Stimulated activated CD8-positive, alpha-beta memory T cell treated with anti-CD3 and anti-CD28 coated beads, Interleukin-15, amount 100 ng/mL, for 1 hour (primary cell): ENCODE results near the gene SRPK3.

Experiments used
- DNase-seq: peaks from one replicate; pipeline ENCODE4 v3.0.0-alpha.2; 2020; ENCODE audit warnings: low read depth

Gene SRPK3

DNA sequence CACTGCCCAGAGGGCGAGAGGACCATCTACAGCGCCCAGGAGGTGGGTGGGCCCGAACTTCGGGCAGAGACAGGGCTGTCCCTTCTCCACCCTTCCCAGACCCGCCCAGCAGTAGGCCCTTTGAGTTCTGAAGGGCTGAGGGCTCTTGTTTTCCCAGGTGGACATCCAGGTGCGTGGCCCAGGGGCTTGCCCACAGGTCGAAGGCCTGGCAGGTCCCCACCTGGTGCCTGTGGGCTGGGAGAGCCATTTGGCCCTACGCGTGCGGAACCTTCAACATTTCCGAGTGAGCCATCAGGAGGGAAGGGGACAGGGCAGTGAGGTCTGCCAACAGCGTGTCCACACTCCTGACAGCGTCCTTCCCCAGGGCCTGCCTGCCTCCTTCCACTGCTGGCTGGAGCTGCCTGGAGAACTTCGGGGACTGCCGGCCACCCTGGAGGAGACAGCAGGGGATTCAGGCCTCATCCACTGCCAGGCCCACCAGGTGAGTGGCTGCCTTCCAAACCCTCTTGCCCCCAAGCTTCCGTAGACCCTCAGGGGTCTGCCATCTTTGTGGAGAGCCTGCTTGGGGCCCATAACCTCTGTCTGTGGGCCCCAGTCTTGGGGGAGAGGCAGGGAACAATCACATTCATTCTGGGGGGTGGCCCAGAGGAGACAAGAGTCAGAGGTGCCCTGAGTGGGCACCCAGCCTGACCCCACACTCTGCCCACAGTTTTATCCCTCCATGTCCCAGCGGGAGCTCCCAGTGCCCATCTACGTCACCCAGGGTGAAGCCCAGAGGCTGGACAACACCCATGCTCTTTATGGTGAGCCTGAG lies 10.0 kb upstream of the SRPK3 start:
- no peak for DNase-seq

DNA sequence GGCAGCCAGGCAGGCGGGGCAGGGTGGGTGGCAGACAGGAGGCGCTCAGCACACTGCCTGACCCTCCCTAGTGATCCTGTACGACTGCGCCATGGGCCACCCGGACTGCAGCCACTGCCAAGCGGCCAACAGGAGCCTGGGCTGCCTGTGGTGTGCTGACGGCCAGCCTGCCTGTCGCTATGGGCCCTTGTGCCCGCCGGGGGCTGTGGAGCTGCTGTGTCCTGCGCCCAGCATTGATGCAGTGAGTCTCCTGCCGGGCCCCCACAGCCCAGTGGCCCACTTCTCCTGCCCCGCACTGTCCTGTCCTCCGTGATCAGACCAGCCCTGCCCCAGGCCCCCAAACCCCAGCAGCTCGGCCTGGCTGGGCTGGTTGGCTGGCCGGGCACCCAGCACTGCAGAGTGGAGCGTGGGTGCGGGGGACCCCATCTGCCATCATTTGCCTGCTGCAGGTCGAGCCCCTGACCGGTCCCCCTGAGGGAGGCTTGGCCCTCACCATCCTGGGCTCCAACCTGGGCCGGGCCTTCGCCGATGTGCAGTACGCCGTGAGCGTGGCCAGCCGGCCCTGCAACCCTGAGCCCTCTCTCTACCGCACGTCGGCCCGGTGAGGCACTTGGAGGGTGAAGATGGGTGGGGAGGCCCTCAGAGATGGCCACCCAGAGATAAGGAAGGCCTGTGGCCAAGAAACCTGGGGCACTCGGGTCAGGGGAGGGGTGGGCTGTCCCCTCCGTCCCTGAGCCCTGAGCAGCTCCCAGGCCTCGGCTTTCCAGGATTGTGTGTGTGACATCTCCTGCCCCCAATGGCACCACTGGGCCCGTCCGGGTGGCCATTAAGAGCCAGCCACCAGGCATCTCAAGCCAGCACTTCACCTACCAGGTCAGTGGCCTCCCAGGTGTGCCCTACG lies 9.2 kb upstream of the SRPK3 start:
- no peak for DNase-seq

DNA sequence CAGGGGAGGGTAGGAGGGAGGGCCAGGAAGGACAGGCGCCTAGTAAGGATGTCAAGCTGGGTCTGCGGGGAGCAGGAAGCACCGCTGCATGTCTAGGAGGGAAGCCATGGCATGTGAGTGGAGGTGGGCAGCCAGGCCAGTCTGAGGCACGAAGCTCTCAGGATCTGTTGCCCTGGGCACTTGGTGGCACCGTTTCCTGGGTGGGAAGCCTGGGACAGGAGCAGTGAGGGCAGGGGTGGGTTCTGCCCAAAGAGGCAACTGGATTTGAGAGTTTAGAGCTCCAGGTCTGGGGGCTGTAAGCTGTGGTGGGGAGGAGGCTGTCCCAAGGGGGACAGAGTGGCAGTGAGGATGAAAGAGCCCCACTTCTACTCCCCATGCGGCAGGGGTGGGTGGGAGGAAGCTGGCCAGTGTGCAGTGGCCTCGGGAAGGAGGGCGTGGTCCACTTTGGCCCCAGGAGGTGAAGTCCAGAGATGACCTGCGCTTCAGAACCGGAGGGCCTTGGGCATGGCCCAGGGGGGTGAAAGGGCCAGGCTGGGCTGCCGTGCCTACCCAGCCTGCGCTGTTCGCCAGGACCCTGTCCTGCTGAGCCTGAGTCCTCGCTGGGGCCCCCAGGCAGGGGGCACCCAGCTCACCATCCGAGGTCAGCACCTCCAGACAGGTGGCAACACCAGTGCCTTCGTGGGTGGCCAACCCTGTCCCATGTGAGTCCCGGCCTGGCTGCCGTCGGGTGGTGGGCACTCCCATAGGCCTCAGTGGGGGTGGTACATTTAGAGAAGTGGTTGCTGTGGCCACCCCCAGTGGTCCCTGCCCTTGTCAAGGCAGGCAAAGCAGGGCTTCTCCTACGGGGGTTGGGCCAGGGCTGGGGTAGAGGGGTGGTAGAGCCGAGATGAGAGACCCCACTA lies 8.3 kb upstream of the SRPK3 start:
- no peak for DNase-seq

DNA sequence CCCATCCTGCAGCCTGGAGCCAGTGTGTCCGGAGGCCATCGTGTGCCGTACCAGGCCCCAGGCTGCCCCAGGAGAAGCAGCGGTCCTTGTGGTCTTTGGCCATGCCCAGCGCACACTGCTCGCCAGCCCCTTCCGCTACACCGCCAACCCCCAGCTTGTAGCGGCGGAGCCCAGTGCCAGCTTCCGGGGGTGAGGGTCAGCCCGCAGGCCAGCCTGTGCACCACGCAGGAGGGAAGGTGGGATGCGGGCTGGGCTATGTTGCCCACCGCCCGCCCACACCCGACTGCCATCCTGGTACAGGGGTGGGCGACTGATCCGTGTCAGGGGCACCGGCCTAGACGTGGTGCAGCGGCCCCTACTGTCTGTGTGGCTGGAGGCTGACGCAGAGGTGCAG lies 7.6 kb upstream of the SRPK3 start:
- no peak for DNase-seq

DNA sequence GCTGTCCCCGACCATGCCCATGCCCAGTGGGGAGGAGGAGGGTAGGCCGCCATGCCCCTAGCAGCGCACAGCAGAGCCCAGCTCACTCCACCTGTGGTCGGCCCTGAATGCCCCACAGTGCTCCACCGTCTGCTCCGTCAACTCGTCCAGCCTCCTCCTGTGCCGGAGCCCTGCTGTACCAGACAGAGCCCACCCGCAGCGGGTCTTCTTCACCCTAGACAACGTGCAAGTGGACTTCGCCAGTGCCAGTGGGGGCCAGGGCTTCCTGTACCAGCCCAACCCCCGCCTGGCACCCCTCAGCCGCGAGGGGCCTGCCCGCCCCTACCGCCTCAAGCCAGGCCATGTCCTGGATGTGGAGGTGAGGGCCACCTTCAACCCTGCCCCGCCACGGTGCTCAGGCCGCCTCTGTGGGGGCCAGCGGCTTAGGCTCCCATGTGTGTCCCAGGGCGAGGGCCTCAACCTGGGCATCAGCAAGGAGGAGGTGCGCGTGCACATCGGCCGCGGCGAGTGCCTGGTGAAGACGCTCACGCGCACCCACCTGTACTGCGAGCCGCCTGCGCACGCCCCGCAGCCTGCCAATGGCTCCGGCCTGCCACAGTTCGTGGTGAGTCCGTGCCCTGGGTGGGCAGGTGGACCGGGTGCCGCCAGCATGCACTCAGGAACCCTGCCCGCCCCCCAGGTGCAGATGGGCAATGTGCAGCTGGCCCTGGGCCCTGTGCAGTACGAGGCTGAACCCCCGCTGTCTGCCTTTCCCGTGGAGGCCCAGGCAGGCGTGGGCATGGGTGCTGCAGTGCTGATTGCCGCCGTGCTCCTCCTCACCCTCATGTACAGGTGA lies 6.9 kb upstream of the SRPK3 start:
- no peak for DNase-seq

DNA sequence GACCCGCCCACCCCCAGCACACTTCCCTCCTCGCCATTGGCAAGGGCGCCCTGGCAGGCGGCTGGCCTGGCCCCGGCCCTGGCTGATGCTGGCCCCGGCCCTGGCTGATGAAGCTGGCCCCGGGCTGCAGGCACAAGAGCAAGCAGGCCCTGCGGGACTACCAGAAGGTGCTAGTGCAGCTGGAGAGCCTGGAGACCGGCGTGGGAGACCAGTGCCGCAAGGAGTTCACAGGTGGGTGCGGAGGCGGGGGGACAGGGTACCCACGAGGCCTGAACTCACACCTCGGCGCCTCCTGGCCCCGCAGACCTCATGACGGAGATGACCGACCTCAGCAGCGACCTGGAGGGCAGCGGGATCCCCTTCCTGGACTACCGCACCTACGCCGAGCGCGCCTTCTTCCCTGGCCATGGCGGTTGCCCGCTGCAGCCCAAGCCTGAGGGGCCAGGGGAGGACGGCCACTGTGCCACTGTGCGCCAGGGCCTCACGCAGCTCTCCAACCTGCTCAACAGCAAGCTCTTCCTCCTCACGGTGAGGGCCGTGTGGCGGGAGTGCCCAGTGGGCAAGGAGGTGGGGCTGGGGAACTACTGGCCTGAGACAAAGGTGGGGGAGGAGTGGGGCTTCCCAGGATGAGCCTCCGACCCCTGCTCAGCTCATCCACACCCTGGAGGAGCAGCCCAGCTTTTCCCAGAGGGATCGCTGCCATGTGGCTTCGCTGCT lies 6.1 kb upstream of the SRPK3 start:
- DNase-seq: no peak

DNA sequence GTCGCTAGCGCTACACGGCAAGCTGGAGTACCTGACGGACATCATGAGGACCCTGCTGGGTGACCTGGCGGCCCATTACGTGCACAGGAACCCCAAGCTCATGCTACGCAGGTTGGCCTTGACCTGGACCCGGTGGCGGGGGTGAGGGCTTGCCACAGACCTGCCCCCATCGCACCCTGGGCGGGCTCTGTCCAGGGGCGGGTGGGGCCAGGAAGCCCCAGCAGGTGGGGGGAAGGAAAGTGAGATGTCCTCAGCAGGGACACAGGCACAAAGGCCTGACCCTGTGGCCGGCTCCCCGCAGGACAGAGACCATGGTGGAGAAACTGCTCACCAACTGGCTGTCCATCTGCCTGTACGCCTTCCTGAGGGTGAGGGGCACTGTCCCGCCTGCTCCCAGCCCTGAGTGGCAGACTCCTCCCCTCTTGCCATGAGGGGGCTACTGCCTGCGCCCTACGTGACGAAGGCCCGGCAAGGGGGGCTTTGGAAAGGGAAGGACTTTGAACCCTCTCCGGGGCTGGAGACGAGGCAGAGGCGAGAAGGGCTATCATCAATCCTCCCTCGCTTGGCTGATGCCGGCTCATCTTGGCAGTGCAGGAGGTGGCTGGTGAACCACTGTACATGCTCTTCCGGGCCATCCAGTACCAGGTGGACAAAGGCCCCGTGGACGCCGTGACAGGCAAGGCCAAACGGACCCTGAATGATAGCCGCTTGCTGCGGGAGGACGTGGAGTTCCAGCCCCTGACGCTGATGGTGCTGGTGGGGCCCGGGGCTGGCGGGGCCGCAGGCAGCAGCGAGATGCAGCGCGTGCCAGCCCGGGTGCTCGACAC lies 5.3 kb upstream of the SRPK3 start:
- no peak for DNase-seq

DNA sequence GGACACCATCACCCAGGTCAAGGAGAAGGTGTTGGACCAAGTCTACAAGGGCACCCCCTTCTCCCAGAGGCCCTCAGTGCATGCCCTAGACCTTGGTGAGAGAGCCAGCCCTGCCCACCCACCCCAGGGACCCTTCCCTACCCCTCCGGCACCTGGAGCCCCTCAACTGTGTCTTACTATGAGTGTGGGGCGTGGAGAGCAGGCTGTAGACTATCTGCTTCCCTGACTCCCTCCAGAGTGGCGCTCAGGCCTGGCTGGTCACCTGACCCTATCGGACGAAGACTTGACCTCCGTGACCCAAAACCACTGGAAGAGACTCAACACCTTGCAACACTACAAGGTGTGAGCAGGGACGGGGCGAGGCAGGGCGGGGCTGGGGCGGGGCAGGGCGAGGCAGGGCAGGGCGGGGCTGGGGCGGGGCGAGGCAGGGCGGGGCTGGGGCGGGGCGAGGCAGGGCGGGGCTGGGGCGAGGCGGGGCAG lies 4.7 kb upstream of the SRPK3 start:
- no peak for DNase-seq

DNA sequence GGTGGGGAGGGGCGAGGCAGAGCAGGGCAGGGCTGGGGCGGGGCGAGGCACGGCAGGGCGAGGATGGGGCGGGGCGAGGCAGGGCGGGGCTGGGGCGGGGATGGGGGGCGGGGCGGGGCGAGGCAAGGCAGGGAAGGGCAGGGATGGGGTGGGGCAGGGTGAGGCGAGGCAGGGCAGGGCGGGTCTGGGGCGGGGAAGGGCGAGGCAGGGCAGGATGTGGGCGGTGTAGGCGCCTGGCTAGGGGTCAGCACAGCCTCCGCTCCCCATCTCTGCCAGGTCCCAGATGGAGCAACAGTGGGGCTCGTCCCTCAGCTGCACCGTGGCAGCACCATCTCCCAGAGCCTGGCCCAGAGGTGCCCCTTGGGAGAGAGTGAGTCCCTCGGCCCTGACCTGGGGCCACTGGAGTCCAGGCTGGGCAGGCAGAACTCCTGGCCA lies 4.2 kb upstream of the SRPK3 start:
- DNase-seq: no peak

DNA sequence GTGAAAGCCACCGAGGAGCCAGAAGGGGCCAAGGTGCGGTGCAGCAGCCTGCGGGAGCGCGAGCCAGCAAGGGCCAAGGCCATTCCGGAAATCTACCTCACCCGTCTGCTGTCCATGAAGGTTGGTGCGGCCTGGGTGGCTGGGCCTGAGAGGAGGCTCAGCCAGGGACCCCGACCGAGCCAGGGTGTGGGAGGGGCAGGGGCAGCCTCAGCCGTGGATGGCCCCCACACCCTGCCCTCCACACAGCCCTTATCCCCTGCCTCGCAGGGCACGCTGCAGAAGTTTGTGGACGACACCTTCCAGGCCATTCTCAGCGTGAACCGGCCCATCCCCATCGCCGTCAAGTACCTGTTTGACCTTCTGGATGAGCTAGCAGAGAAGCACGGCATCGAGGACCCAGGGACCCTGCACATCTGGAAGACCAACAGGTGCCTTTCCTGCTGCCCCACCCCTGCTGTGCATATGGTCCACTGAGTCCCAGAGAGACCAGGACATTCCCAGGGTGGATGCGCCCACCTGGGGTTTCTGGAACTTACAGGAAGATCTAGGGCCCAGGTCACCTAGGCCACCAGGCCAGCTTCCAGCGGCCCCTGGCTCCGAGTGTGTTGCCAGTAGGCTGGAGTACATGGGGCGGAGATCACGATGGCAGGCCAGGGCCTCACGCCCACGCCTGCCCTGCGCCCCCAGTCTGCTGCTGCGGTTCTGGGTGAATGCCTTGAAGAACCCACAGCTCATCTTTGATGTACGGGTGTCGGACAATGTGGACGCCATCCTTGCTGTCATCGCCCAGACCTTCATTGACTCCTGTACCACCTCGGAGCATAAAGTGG lies 3.4 kb upstream of the SRPK3 start:
- DNase-seq: no peak

DNA sequence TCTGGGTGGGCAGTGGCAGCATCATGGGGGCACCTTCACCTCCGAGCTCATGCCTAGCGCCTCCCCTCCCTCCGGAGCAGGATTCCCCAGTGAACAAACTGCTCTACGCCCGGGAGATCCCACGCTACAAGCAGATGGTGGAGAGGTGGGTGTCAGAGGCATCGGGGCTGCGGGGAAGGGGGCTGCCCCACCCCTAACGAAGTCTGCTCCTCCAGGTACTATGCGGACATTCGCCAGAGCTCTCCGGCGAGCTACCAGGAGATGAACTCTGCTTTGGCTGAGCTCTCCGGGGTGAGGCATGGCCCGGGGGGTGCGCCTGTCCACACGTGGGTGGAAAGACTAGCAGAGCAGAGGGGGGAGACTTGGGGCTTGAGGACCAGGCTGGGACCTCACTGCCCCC lies 2.7 kb upstream of the SRPK3 start:
- no peak for DNase-seq

DNA sequence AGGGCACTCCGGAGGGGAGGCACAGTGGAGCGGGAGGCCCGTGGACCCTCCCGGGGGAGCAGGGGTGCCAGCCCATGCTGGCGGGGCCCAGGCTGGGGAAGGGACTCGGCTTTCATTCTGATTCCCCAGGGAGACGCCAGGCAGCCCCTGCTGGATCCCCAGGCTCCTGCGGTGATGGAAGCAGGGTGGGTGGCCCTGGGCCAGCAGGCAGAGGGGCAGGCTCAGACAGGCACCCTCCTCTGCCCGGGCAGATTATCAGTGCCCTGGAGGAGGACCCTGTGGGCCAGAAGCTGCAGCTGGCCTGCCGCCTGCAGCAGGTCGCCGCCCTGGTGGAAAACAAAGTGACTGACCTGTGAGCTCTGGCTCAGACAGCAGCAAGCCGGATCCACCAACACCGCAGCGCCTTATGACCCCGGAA lies 2.1 kb upstream of the SRPK3 start:
- no peak for DNase-seq

DNA sequence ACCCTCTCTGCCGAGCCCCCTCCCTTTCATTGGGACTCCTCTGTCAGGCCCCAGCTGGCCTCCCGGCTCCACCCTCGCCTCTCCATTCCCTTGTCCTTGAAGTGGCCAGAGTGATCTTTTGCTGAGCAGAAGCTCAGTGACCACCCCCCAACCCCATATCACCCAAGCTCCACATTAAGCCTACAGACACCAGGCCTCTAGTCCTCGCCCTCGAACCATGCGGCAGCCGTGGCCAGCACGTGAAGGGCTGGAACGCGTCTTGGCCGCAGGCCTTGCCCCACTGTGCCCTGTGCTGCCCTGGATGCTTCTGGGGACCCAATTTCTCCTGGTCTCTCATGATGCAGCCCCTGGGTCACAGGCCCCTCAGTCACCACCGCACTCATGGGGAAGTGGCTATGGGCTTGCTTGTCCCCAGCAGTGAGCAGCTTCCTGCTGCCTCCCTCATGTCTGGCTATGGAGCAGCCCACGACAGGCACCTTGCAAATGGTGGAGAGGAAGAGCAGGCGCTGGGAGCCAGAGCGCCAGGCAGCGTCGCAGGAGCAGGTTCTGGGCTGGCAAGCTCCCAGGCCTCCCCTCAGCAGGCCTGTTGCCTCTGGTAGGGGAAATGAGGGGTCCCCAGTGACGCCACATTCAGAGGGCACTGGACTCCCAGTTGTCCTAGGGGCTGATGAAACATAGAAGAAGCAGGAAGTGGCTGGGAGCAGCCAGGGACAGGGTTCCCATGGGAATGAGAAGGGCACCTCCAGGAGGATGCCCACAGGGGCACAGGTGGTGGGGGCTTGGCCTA lies 757 bp upstream of the SRPK3 start:
- no peak for DNase-seq

DNA sequence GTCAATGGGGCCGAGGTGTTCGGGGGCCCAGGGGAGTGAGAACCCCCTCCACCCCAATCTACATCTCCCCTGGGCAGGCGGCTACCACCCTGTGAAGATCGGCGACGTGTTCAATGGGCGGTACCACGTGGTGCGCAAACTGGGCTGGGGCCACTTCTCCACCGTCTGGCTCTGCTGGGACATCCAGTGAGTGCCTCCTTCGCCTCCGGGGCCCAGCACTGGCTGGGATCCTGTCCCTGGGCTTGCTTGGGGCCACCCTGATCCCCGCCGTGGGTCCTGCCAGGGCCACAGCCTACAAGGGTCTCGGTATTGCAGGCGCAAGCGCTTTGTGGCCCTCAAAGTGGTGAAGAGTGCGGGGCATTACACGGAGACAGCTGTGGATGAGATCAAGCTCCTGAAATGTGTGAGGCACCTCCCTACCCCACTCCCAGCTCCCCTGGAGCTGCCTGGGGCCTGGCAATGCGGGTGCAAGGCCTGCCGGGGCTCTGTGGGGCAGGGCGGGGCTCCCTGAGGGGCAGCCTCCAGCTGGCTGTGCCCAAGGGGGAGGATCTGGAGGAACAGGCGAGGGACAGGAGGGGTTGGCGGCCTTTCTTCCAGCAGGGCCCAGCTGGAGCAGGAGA lies 697 bp downstream of the SRPK3 start:
- DNase-seq: no peak

DNA sequence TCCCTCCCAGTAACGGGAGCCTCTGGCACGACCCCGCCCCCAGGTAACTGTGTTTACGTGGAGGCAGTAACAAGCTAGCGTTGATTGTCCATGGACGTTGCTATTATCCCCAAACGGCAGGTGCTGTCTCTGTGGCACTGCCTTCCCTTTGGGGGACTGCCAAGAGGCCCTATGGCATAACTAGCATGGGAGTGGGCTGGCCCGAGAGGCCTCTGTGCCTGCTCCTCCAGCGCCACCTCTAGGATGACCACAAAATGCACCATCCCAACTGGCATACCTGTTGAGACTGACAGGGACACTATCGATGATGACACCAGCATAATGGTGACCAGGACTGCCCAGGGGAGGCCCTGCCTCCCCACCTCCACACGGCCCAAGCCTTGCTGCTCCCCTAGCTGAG lies 1.5 kb downstream of the SRPK3 start:
- DNase-seq: no peak

DNA sequence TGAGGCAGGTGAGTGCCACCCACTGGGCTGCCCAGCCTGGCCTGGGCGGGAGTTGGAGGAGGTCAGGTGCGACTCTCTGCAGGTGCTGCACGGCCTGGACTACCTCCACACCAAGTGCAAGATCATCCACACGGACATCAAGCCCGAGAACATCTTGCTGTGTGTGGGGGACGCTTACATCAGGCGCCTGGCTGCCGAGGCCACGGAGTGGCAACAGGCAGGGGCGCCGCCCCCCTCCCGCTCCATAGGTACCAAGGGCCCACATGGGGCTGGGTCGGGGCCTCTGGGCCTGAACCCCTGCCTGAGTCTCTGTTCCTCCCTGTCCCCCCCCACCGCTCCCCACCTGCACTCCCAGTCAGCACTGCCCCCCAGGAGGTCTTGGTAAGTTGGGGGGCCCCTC lies 2.0 kb downstream of the SRPK3 start:
- no peak for DNase-seq

DNA sequence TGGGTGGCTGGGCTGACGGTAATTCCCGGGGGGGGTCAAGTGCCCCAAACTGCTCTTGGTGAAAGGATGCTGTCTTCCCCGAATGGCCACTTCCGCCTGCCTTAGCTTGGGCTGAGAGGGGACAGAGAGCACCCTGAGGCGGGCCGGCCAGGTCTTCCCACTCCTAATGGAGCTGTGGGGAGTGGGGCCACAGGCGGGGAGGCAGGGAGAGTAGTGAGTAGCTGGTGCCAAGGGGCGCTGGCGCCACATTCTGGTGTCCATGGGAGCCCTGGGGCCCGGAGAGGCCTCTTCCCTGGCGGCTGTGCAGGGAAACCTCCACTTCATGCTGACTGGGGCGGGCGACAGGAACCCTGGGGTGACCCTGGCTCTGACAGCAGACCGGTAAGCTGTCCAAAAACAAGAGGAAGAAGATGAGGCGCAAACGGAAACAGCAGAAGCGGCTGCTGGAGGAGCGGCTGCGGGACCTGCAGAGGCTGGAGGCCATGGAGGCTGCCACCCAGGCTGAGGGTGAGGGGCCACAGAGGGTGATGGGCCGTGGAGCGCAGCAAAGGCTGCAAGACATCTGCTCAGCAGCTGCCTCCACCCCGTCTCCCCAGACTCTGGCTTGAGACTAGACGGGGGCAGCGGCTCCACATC lies 2.7 kb downstream of the SRPK3 start:
- no peak for DNase-seq
